A673 (cell line): ENCODE results near the gene CTTNBP2. TPM values are rescaled to one million over a fixed set of nuclear protein-coding genes. Genes with fewer than 3 reads are reported as not detected.
A peak's percentile ranks its signal among the peaks of the same experiment; 100 is the strongest.

Source experiments
- BruUV-seq: library from RNA; stranded (reverse); fragments of 400-500 nt; replicated peaks from 2 replicates; lab custom pipeline; 2021; lab: Mats Ljungman, UMichigan
- CTCF ChIA-PET: fragments of 300-600 bp; sonication (Branson Sonifier 250); formaldehyde crosslinking; loops from one replicate; lab custom pipeline; 2022; ENCODE audit warnings: antibody characterized with exemption; lab: Charles Lee
- POLR2A ChIA-PET: fragments of 300-600 bp; sonication (Branson Sonifier 250); formaldehyde crosslinking; loops from one replicate; lab custom pipeline; 2022; ENCODE audit warnings: antibody characterized with exemption; ENCODE audit not compliant: low non-redundant PET; lab: Charles Lee
- DNase-seq: peaks from one replicate; pipeline ENCODE4 v3.0.0-alpha.2; 2015; ENCODE audit warnings: low spot score
- H3K27ac ChIP-seq: fragments of 200-600 bp; sonication (generic); 2 replicates; pipeline ENCODE4 v1.5.1; 2016; ENCODE audit warnings: mixed run types, low read depth, mild to moderate bottlenecking, mixed read lengths, antibody characterized with exemption, low read length; ENCODE audit not compliant: poor library complexity, severe bottlenecking
- H3K27me3 ChIP-seq: fragments of 200-600 bp; sonication (generic); replicated peaks from 2 replicates; pipeline ENCODE4 v1.6.1; 2017; ENCODE audit warnings: mixed run types, low read depth, mild to moderate bottlenecking, mixed read lengths, antibody characterized with exemption, low read length; ENCODE audit not compliant: insufficient read depth, poor library complexity
- H3K36me3 ChIP-seq: fragments of 200-600 bp; sonication (generic); 2 replicates; pipeline ENCODE4 v1.6.1; 2016; ENCODE audit warnings: mixed run types, mild to moderate bottlenecking, mixed read lengths, antibody characterized with exemption, low read length; ENCODE audit not compliant: insufficient read depth, poor library complexity, severe bottlenecking
- H3K4me1 ChIP-seq: fragments of 200-600 bp; sonication (generic); 2 replicates; pipeline ENCODE4 v1.6.1; 2017; ENCODE audit warnings: mixed run types, mild to moderate bottlenecking, mixed read lengths, antibody characterized with exemption, low read length; ENCODE audit not compliant: insufficient read depth, poor library complexity, severe bottlenecking
- H3K4me3 ChIP-seq: fragments of 200-600 bp; sonication (generic); 2 replicates; pipeline ENCODE4 v1.5.1; 2016; ENCODE audit warnings: low read depth, mixed run types, mild to moderate bottlenecking, mixed read lengths, low read length; ENCODE audit not compliant: poor library complexity, severe bottlenecking
- H3K9me3 ChIP-seq: fragments of 200-600 bp; sonication (generic); 2 replicates; pipeline ENCODE4 v1.6.1; 2016; ENCODE audit warnings: mixed run types, low read depth, mild to moderate bottlenecking, mixed read lengths, antibody characterized with exemption, low read length; ENCODE audit not compliant: poor library complexity, severe bottlenecking
- CTCF ChIP-seq: fragments of 300-800, 200-600 bp; sonication (generic); conservative IDR thresholded peaks from 2 replicates; pipeline ENCODE4 v1.5.1; 2017; ENCODE audit warnings: low read depth, mild to moderate bottlenecking, antibody characterized with exemption, low read length, moderate library complexity, mixed read lengths
- EZH2 ChIP-seq: fragments of 200-600 bp; sonication (generic); IDR thresholded peaks from 2 replicates; pipeline ENCODE4 v1.6.1; 2017; ENCODE audit warnings: borderline replicate concordance, low read depth, mild to moderate bottlenecking, mixed read lengths, antibody characterized with exemption, low read length; ENCODE audit not compliant: poor library complexity, severe bottlenecking
- intact Hi-C: fragments of 100-400 bp; cut with micrococcal nuclease; formaldehyde crosslinking; loops from one replicate; pipeline ENCODE4 v1.10.0; 2022; ENCODE audit not compliant: unreplicated experiment
- total RNA-seq: library from RNA; stranded (reverse); gene quantifications from 2 replicates; pipeline ENCODE4 v1.2.3, GENCODE V29; 2021

CTTNBP2 gene
- total RNA-seq, 1 experiment from 2014 or later, result 21.8 TPM

- ChIA-PET POLR2A (no interaction called here), CTCF (no interaction called here)
- no peak for DNase-seq
- no peaks in the 10 kb centered on the region for H3K27me3 ChIP-seq
- no peak for TF ChIP-seq EZH2
- no peak for TF ChIP-seq CTCF
- peaks cover 38% of the 10 kb centered on the region for H3K4me1 ChIP-seq
- no peaks in the 10 kb centered on the region for H3K9me3 ChIP-seq
- H3K27ac ChIP-seq, result no peak overlapping the region
- BruUV-seq, result no TSS peak
- H3K4me3 ChIP-seq, result no peak overlapping the region
- intact Hi-C loops, result loop anchor here (5.0 kb wide), 2 partner anchors 71 to 231 kb away; no protein-coding TSS in a partner anchor
- no peaks in the 10 kb centered on the region for H3K36me3 ChIP-seq
These were observed 3.5 kb upstream of the CTTNBP2 start for GRCh38 chr7:117876761-117877160.

- intact Hi-C loops, result loop anchor here (5.0 kb wide), 2 partner anchors 72 to 232 kb away; no protein-coding TSS in a partner anchor
- no peaks in the 10 kb centered on the region for H3K36me3 ChIP-seq
- POLR2A ChIA-PET, result no interaction called here
- no peak overlapping the region for H3K4me3 ChIP-seq
- CTCF ChIA-PET, result no interaction called here
- peak; percentile 84 for DNase-seq
- H3K9me3 ChIP-seq, result no peaks in the 10 kb centered on the region
- H3K27me3 ChIP-seq, result no peaks in the 10 kb centered on the region
- TF ChIP-seq EZH2 (no peak), CTCF (peak; percentile 36; the same call in 1 of the 2 replicates)
- no TSS peak for BruUV-seq
- peaks cover 47% of the 10 kb centered on the region for H3K4me1 ChIP-seq
- no peak overlapping the region for H3K27ac ChIP-seq
These were observed 2.3 kb upstream of the CTTNBP2 start for GRCh38 chr7:117875566-117875965.

GRCh38 chr7:117874191-117874700 is 1.0 kb upstream of the CTTNBP2 start:
- H3K4me3 ChIP-seq, result peak overlapping the region; percentile 85
- H3K9me3 ChIP-seq, result no peaks in the 10 kb centered on the region
- POLR2A ChIA-PET, result interaction anchor here (0.6 kb wide), 1 partner anchor 21 kb away, joined by 3 read pairs; no protein-coding TSS in a partner anchor
- no peaks in the 10 kb centered on the region for H3K27me3 ChIP-seq
- no peak for DNase-seq
- no TSS peak for BruUV-seq
- intact Hi-C loops, result loop anchor here (5.0 kb wide), 1 partner anchor 98 kb away; no protein-coding TSS in a partner anchor
- peaks cover 58% of the 10 kb centered on the region for H3K4me1 ChIP-seq
- CTCF ChIA-PET, result no interaction called here
- H3K27ac ChIP-seq, result peak overlapping the region; percentile 85
- no peak for TF ChIP-seq CTCF
- TF ChIP-seq EZH2, result no peak
- no peaks in the 10 kb centered on the region for H3K36me3 ChIP-seq
